Mucosa of gallbladder (tissue), 1 donor: ENCODE results near the gene SHC2. TPM values are rescaled to one million over a fixed set of nuclear protein-coding genes. Genes with fewer than 3 reads are reported as not detected.
"Not testable (repeated sequence)": the region's sequence is repeated elsewhere in the genome, so short reads cannot be mapped to it uniquely, and the experiment has no call there.

Experiments
- DNase-seq: peaks from one replicate; pipeline ENCODE4 v3.0.0-alpha.2; 2020; ENCODE audit warnings: low spot score
- total RNA-seq: library from RNA; stranded (reverse); gene quantifications from one replicate; pipeline ENCODE4 v1.2.1, GENCODE V29; 2021
- donor health status: DM: no; HTN: no; CAD: no.

Gene SHC2
- total RNA-seq, 1 donor from 2014 or later: 139 TPM

- DNase-seq: no peak
These were observed 16.1 kb downstream of the SHC2 start for GRCh38 chr19:444677-445210.

DNA sequence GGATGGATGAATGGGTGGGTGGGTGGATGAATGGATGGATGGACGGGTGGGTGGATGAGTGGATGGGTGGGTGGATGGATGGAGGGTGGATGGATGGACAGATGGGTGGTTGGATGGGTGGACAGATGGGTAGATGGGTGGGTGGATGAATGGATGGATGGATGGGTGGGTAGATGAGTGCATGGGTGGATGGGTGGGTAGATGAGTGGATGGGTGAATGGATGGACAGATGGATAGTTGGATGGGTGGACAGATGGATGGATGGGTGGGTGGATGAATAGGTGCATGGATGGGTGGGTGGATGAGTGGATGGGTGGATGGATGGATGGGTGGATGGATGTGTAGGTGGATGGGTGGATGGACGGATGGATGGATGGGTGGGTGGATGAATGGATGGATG, 17.8 kb downstream of the SHC2 start:
- no peak for DNase-seq

- no peak for DNase-seq
These were observed 18.7 kb downstream of the SHC2 start for GRCh38 chr19:442085-442484.

GRCh38 chr19:441213-441836, 19.5 kb downstream of the SHC2 start:
- DNase-seq: no peak

- DNase-seq: no peak
These were observed 20.2 kb downstream of the SHC2 start for GRCh38 chr19:440391-441212.

GRCh38 chr19:439167-439900, 21.5 kb downstream of the SHC2 start:
- no peak for DNase-seq

GRCh38 chr19:438416-438958, 22.3 kb downstream of the SHC2 start:
- no peak for DNase-seq

- DNase-seq: no peak
These were observed 23.8 kb downstream of the SHC2 start for GRCh38 chr19:437041-437440.

GRCh38 chr19:436413-436950, 24.4 kb downstream of the SHC2 start:
- DNase-seq: no peak

- no peak for DNase-seq
These were observed 25.0 kb downstream of the SHC2 start for GRCh38 chr19:435707-436412.

DNA sequence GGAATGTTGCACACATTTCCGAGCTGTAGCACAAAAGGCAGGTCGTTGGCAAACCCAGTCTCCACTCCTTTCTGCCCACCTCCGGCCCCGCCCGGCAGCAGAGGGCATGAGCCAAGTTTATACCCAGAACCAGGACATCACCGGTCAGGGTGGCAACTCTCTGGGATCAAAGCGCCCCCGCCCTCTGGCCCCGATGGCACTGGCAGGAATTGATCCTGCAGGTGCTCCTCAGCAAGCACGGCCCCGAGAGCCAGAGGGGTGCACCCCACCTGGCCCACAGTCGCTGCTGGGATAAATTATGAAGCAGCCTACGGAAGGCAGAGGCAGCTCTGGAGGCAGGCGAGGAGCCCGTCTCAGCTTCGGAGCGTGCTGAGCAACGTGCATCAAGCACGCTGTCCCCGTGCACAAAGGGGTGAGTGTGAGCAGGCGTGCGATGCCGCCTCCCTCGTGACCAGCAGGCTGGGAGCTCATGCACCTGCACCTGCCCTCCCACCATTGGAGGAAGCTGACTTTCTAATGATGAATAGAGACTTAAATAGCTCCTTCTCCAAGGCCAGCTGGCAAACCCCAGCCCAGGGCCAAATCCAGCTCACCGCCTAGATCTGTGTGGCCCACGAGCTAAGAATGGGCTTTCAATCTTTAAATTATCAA, 25.7 kb downstream of the SHC2 start:
- DNase-seq: no peak

DNA sequence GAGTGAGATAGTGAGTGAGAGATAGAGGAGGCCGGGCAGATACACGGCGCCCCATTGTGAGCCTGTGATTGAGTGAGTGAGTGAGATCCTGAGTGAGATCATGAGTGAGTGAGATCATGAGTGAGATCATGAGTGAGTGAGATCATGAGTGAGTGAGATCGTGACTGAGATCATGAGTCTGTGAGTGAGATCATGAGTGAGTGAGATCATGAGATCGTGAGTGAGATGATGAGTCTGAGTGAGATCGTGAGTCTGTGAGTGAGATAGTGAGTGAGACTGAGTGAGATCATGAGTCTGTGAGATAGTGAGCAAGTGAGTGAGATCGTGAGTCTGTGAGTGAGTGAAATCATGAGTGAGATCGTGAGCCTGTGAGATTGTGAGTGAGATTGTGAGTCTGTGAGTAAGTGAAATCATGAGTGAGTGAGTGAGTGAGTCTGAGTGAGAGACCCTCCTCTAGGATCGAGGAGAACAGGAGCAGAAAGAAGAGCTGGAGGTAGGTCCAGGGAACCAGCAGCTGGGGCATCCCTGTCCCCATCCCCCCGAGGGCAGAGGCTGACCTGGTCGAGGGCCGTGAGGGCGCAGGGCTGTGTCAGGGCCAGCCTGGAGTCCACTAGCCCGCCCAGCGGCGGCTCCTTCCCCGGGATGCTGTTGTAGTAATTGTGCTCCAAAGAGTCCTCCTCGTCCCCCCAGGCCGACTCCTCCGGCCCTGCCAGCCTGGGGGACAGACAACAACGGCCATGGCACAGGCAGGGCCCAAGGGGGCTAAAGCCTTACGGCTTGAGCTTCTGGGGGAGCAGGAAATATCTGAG, 26.5 kb downstream of the SHC2 start:
- DNase-seq: no peak

GRCh38 chr19:430701-431100, 30.1 kb downstream of the SHC2 start:
- DNase-seq: no peak

DNA sequence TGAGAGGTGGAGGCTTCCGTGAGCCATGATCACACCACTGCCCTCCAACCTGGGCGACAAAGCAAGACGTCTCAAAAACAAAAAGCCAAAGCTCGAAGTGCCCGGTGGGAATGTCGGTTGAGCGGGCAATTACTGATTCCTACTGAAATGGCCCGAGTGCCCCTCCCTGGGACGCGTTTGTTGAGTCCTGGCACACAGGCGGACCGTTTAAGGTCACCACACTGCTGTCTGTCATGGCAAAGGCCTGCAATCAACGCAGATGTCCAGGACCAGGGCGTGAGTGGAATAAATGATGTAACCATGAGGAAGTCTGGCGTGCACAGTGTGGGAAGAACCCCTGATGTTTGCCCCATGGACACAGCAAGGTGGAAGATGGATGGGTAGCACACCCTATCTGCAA, 32.7 kb downstream of the SHC2 start:
- DNase-seq: no peak

GRCh38 chr19:427675-428074, 33.2 kb downstream of the SHC2 start:
- DNase-seq: not testable (repeated sequence)

DNA sequence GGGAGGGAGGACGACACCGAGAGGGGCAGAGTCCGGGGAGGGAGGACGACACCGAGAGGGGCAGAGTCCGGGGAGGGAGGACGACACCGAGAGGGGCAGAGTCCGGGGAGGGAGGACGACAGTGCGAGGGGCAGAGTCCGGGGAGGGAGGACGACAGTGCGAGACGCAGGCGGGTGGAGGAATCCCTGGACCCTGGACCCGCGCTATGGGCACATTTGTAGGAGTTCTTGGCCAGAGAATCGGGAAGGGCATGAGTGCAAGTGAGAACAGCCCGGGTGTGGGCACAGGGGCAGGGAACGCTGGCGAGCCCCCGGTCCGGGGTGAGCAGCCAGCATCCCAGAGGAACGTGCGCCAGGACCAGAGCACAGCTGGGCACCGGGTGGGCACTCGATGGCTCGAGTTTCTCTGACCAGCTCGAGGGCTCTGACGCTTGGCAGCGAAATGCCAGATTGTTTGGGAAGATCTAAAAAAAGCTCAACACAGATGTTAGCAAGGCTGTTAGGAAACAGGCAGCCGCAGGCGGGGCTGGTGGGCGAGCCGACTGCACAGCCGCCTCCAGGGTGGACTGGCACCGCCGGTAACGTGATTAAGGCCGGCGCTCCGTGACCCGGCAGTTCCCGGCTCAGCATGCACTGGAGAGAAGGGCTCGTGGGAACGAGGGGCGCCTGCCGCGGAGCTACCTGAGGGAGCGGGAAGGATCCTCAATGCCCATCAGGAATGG, 33.9 kb downstream of the SHC2 start:
- no peak for DNase-seq

DNA sequence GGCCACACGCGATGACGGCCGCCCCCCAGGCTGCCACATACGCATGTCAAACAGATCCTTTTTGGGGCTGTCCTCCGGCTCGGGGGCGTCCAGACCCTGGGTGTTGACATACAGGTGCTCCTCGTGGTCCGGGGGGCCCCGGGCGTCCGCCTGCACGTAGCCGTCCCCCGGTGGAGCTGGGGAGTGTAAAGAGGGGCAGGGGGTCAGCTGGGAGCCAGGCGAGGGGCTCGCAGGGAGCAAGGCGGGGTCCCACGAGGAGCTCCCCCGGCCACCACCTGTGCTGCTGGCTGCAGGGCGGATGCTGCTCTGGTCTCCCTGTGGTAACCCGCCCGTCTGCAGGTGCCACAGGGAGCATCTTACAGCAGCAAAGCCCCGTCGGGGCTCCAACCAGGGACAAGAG, 35.8 kb downstream of the SHC2 start:
- no peak for DNase-seq

DNA sequence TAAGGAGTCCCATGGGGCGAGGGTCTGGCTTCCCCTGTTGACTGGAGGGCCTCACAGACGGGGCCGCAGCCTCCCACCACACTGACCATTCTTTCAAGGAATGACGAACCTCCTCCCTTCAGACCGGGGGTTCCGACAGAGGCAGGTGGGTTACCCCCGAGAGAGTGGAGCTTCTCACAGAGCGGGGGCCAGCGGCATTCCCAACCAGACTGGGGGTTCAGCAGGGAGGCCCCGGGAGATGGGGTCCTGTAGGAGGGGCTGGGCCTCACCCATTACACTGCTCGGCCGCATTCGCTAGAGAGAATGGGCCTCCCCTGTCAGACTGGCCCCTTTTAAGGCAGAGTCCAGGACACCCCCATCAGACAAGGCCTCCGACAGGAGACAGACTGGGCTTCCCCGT, 36.3 kb downstream of the SHC2 start:
- no peak for DNase-seq
